WTC11 (cell line): ENCODE results near the gene TAP2.

ENCODE experiments used
- CTCF ChIP-seq: fragments of 200-600 bp; IDR thresholded peaks from 2 replicates; pipeline ENCODE4 v1.8.0; 2022; ENCODE audit warnings: antibody characterized with exemption
- E2F5 ChIP-seq: sonication (generic); formaldehyde crosslinking; IDR thresholded peaks from 2 replicates; pipeline ENCODE4 v1.8.1; 2022; ENCODE audit warnings: mild to moderate bottlenecking, moderate library complexity, missing genetic modification reagents
- FOXK1 ChIP-seq: sonication (generic); formaldehyde crosslinking; IDR thresholded peaks from 2 replicates; pipeline ENCODE4 v1.8.0; 2022; ENCODE audit warnings: mild to moderate bottlenecking, moderate library complexity, missing genetic modification reagents
- FOXP1 ChIP-seq: sonication (generic); formaldehyde crosslinking; IDR thresholded peaks from 2 replicates; pipeline ENCODE4 v1.8.0; 2022; ENCODE audit warnings: missing genetic modification reagents, mild to moderate bottlenecking, moderate library complexity, borderline replicate concordance
- FOXP4 ChIP-seq: sonication (generic); formaldehyde crosslinking; IDR thresholded peaks from 2 replicates; pipeline ENCODE4 v1.8.0; 2022; ENCODE audit warnings: mild to moderate bottlenecking, missing genetic modification reagents
- HMGXB4 ChIP-seq: sonication (generic); formaldehyde crosslinking; IDR thresholded peaks from 2 replicates; pipeline ENCODE4 v1.8.1; 2023; ENCODE audit warnings: mild to moderate bottlenecking, moderate library complexity, missing genetic modification reagents
- NR1H2 ChIP-seq: sonication (generic); formaldehyde crosslinking; IDR thresholded peaks from 2 replicates; pipeline ENCODE4 v1.9.0; 2021; ENCODE audit warnings: mild to moderate bottlenecking, moderate library complexity, missing genetic modification reagents
- NR2C2 ChIP-seq: sonication (generic); formaldehyde crosslinking; IDR thresholded peaks from 2 replicates; pipeline ENCODE4 v1.8.0; 2022; ENCODE audit warnings: mild to moderate bottlenecking, missing genetic modification reagents
- TEAD4 ChIP-seq: sonication (generic); formaldehyde crosslinking; IDR thresholded peaks from 2 replicates; pipeline ENCODE4 v1.8.0; 2022; ENCODE audit warnings: mild to moderate bottlenecking, missing genetic modification reagents

GRCh38 chr6:32815115-32815514, 23.4 kb downstream of the TAP2 start:
- TF ChIP-seq FOXP4: no peak
- no peak for TF ChIP-seq NR2C2 (CRISPR knock-in tag)
- TF ChIP-seq E2F5 (CRISPR knock-in tag): no peak
- TF ChIP-seq TEAD4 (CRISPR knock-in tag): no peak
- no peak for TF ChIP-seq NR1H2 (CRISPR knock-in tag)
- no peak for TF ChIP-seq CTCF
- no peak for TF ChIP-seq FOXK1 (CRISPR knock-in tag)
- no peak for TF ChIP-seq HMGXB4 (CRISPR knock-in tag)
- TF ChIP-seq FOXP1 (CRISPR knock-in tag): no peak
